GM19099 (cell line): Measurements from ENCODE around the gene MAK.

Source experiments
- POLR2A ChIP-seq: IDR thresholded peaks from 3 replicates; pipeline ENCODE4 v1.6.1; 2011; ENCODE audit warnings: low read depth; ENCODE audit not compliant: insufficient read length; ENCODE audit errors: extremely low read depth

Gene MAK

GRCh38 chr6:10720960-10721849 is 117.1 kb downstream of the MAK start:
- peak; percentile 58 for TF ChIP-seq POLR2A

DNA sequence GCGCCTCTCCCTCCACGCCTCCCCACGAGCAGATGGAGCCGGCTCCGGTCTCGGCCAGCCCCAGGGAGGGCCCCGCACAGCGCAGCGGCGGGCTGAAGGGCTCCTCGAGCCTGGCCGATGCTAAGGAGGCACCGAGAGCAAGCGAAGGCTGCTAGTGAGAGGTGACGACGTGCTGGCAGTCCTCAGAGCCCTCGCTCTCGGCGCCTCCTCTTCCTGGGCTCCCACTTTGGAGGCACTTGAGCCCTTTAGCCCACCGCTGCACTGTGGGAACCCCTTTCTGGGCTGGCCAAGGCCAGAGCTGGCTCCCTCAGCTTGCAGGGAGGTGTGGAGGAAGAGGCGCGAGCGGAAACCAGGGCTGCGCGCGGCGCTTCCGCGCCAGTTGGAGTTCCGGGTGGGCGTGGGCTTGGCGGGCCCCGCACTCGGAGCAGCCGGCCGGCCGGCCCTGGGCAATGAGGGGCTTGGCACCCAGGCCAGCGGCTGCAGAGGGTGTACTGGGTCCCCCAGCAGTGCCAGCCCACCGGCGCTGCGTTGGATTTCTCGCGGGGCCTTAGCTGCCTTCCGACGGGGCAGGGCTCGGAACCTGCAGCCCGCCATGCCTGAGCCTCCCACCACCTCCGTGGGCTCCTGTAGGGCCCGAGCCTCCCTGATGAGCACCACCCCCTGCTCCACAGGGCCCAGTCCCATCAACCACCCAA is 117.9 kb downstream of the MAK start:
- peak; percentile 79 for TF ChIP-seq POLR2A

GRCh38 chr6:10719964-10720264 is 118.4 kb downstream of the MAK start:
- no peak for TF ChIP-seq POLR2A

DNA sequence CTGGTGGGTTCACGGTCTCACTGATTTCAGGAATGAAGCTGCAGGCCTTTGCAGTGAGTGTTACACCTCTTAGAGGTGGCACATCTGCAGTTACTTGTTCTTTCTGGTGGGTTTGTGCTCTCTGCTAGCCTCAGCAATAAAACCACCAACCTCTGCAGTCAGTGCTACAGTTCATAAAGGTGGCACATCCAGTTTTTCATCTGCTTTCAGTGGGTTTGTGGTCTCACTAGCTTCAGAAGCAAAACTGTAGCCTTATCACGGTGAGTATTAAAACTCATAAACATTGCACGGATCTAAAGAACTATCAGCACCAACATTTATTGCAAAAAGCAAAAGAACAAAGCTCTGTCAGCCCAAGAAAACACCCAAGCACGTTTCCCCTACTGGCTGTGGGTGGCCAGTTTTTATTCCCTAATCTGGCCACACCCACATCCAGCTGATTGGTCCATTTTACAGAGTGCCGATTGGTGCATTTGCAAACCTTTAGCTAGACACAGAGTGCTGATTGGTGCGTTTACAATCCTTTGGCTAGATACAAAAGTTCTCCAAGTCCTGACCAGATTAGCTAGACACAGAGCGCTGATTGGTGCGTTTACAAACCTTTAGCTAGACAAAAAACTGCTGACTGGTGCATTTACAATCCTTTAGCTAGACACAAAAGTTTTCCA is 118.9 kb downstream of the MAK start:
- TF ChIP-seq POLR2A: peak; percentile 32

- no peak for TF ChIP-seq POLR2A
These were observed 124.4 kb downstream of the MAK start for GRCh38 chr6:10713962-10714361.
